Activated CD4-positive, alpha-beta T cell treated with anti-CD3 and anti-CD28 coated beads, Interleukin-10, Interleukin-2, amounts not matched to agents 100 ng/mL and 50 ng/mL, durations not matched to agents 16 hours and 8 hours (primary cell): ENCODE measurements around the gene CPT1A.
A peak's percentile ranks its signal among the peaks of the same experiment; 100 is the strongest.

Source experiments
- DNase-seq: peaks from one replicate; pipeline ENCODE4 v3.0.0-alpha.2; 2020

Gene CPT1A

DNA sequence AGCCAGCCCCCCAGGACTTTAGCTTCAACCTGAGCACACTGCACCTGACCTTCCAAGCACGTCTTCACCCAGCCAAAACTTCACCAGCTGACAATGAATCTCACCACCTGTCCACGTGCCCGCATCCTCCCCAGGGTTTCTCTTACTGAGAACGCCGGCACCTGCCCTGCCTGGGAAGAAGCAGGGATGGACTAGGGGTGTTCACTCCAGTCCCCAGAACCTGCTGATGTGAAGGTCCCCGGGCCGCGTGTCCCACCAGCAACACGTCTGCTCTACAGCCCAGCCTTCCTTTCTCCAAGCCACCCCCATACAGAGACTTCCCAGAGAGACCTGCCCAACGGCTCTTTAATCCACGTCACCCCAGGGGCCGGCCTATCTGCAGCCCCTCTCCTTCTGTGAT is 12.8 kb downstream of the CPT1A start:
- DNase-seq, result no peak

DNA sequence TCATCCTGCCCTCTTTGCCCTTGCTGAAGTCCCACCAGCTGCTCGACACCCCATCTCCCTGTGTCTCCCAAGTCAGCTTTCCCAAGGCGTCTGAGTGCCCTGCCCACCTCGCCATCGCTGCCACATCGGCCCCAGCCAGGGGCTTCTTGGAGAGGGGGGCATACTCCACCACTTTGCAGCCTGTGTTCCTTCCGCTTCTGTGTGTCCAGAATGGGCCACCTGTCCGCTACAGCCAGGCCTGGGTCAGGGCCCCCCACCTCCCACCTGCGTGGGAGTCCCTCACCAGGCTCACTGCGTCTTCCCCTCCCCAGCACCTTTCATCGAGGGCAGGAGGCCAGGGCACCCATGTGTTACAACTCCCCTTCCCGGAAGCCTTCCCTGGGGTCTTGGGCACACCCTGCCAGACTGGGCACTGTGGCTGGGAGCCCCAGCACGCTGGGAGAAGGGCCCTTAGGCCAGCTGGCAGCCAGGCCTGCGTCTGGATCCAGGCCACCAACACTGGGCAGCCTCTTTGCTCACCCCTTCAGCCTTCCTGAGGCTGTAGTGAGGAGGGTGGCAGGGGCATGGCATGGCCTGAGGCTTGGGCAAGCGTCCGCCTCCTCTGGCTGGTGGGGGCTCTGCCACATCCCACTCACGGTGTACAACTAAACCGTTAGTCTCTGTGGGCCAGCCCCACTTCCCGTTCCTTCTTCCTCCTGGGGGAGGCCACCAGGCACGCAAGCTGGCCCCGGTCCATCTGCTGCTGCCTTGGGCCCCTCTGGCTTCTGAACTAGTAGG is 13.4 kb downstream of the CPT1A start:
- no peak for DNase-seq

DNA sequence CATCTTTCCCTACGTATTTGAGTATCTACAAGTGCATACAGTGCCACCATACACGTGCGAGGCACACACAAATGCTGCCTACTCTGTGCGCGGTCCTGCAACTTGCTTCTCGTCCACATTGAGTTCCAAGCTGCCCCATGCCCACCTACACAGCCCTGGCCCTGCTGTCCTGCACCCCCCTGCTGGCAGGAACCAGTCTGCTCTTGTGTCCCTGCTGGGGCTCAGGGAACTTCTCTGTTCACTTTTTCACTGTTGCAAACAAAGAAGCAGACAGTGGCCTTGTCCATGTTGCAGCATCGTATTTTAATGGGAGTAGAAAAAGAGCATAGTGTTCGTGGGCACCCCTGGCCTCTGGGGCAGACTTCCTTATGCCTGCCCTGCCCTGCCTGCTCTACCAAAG is 14.0 kb downstream of the CPT1A start:
- DNase-seq, result no peak

DNA sequence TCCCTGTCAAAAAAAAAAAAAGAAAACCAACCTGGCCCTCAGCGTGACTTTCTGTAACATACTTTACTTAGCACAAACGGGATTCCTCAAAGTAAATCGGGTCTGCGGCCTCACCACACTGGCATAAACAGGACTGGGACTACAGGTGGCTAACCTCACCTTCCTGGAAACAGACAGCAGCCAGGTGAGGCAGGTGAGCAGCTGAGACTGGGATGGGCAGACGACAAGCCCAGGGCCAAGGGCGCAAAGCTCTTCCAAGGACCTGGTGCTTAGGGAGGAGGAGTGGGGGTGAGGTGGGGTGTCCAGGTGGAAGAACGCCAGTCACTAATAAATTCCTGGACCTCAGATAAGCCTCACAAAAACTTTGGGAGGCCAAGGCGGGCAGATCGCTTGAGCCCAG is 15.0 kb downstream of the CPT1A start:
- DNase-seq, result no peak

- peak; percentile 57 for DNase-seq
These were observed 16.1 kb downstream of the CPT1A start for GRCh38 chr11:68825571-68825970.

DNA sequence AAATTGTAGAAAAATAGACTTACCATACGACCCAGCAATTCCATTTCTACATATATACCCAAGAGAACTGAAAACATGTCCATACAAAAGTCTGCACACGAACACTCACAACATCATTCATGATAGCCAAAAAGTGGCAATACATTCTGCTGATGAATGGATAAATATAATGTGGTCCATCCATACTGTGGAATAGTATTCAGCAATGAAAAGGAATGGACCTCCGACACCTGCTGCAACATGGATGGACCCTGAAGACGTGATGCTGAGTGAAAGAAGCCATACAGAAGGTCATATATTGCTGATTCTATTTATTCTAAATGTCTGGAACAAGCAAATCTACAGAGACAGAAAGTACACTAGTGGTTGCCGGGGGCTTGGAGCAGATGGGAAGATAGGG is 19.2 kb downstream of the CPT1A start:
- DNase-seq, result no peak

DNA sequence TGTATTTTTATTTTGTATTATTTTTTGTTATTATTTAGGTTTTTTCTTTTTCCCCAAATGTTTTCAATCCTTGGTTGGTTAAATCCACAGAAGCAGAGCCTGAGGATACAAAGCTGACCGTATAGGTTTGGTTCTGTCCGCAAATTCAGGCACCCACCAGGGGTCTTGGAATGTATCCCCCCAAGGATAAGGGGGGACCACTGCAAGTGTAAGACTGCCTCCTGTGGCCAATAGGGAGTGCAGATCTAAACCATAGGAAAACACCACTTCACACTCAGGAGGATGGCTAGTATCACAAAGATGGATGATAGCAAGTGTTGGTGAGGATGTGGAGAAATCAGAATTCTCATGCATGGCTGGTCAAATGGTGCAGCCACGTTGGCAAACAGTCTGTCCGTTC is 20.0 kb downstream of the CPT1A start:
- DNase-seq, result no peak

- no peak for DNase-seq
These were observed 22.4 kb downstream of the CPT1A start for GRCh38 chr11:68819362-68819761.

DNA sequence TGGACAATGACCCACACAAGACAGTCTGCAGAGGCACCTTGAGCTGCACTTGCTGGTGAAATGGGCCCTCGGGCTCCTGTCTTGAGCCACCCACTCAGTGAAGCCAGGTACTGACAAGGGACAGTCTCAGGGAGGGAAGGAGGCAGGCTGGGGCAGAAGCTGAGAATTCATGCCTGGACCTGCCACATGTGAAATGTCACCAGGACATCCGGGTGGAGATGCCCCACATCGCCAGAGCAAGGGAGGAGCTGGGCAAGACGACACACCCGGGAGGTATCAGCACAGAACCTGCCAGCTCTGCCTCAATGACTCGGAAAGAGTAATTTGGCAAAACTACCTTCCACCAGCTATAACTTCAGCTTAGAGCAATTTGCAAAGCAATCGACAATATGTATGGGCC is 23.5 kb downstream of the CPT1A start:
- DNase-seq, result no peak

DNA sequence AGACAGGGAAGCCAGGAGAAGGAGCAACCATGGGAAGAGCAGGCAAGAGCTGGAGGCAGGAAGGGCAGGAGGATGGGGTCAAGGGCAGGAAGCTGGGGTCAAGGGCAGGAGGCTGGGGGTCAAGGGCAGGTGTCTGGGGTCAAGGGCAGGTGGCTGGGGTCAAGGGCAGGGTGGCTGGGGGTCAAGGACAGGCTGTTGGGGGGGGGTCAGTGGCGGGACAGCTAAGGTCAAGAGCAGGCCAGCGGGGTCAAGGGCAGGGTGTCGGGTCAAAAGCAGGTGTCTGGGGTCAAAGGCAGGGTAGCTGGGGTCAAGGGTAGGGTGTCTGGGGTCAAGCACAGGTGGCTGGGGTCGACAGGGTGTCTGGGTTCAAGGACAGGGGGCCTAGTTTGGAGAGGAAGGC is 24.2 kb downstream of the CPT1A start:
- no peak for DNase-seq

GRCh38 chr11:68816917-68817419 is 24.7 kb downstream of the CPT1A start:
- peak; percentile 22 for DNase-seq

DNA sequence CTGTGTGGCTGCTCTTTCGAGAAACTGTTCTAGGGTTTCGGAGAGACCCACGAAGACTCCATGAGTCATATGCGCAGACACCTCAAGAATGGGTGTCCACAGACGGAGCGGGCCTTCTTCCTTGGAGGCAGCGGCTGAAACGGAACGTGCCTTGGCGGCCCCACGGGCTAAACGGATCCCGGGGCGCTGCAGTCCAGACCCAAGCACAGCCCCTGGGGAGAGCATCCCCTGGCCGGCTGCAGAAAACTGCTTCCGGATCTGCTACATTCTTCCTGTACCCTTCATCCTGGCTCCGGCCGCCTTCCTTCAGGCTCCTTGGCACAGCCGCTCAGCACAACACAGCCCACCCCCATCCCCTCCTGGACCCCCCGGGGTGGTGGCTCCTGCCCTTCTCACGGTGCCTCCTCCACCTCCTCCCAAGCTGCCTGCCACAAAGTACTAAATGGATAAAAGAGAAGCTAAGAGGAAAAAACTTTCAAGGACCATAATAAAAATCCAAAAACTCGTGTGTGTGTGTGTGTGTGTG is 25.4 kb downstream of the CPT1A start:
- DNase-seq, result no peak

DNA sequence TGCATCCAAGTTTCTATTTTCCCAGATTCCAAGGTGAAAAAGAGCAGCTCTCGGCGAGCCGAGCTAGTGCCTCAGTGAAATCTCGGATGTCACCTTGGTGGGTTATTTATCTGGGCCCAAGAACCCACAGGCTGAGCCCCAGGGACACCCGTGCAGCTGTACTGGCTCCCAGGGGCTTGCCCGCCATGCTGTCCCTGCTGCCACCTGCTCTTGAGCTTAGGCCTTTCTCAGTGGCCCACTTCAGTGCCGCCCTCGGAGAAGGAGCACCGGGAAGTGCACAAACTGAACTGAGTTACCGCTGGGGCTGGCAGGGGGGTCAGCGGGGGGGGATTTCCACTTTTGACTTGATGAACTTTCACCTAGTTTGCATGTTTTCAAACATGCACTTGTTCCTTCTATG is 27.9 kb downstream of the CPT1A start:
- DNase-seq, result no peak

DNA sequence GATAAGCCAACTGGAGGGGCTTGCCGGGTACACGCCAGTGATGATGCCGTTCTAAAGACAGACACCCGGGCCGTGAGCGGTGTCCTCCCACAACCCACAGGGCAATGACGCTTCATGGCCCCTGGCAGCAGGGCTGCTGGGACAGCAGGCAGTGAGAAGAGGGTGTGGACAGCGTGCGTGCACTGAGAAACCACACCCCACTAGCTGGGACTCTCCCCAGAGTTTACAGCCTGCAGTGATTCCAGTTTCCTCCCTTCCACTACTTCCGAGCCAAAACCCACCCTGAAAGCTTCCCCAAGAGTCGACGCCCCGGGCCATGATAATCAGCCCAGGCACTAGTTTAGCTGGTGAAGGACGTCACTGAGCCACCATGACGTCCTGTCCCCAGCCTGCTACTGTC is 29.2 kb downstream of the CPT1A start:
- no peak for DNase-seq

DNA sequence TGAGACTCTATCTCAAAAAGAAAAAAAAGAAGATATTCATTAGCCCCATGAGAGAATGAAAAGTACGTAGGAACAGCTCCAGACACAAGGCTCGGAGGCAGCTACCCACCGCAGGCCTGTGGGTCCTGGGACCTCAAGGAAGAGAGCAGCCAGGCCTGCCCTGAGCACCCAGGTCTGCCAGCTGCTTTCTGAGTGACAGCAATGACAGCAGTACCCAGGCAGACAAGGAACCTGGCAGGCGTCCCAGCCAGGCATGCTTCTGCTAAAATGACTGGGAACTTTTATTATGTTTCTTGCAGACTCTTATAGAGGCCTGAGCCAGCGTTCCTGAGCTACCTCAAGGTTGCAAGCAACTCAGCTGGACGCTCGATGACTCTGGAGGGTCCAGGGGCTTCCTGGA is 31.6 kb downstream of the CPT1A start:
- DNase-seq, result no peak

DNA sequence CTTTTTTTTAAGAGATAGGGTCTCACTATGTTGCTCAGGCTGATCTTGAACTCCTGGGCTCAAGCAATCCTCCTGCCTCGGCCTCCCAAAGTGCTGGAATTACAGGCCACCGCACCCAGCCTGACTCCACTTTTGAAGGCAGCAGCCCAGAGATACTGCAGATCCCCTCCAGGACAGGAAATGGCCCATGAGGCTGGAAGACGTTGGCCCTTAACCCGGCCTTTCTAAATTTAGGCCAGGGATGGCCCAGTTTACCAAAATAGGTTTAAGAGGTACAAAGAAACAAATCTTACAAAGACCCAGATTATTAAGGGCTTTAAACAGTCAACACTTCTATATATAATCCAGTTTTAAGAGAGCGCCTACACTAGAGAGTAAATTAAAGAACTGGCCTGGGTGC is 32.2 kb downstream of the CPT1A start:
- no peak for DNase-seq

GRCh38 chr11:68808787-68809186 is 32.9 kb downstream of the CPT1A start:
- no peak for DNase-seq

DNA sequence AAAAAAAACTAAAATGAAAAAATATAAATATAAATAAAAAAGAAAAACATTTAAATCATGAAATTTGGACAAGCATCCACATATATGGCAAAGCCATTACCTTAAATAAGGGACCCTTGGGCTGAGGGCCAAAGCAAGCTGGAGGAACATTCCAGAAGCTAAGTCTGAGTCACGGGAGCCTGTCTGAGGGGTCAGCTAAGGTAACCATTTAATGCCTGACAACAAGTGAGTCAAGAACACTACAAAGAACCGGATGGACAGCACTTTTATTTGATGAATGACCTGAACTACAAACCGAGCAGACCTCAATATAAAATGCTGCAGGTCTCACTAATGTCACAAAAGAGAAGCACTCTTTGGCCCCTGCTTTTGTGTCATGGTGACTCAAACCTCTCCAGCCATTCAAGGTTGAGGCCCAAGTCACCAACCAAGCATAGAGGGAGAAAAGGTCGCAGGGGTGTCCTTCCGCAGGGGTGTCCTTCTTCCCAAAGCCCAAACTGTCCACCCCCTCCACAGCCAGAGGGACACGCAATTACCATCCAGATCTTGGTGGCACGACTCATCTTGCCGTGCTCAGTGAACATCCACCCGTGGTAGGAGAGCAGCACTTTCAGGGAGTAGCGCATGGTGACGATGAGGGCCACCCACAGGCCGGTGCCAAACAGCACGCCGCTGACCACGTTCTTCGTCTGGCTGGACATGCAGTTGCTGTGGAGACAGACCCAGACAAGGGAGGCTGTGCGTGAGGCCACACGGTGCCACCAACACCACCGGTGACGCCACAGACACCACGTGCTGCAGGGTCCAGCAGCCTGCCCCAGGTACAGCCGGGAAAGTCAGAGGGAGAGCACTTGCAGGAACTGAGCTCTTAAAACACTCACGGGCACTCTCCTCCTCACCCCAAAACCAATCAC is 34.5 kb downstream of the CPT1A start:
- no peak for DNase-seq

DNA sequence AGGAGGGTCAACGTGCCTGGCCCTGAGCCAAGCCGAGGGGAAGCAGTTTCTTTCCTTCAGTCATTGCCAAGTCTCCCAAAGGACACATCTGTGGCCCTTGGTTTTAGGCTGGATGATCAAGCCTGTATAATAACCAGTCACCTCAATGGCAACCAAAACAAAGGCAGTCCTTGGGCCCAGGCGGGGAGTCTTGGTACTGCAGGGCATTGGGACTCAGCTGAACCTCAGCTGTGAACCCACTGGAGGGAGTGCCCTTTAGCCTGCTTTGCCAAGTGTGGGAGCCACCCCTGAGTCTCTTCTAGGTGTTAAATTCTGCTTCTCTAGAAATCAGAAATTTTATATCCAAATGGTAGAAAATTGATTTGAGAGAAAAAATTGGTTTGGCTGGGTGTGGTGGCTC is 36.9 kb downstream of the CPT1A start:
- DNase-seq, result no peak

GRCh38 chr11:68803766-68804165 is 38.0 kb downstream of the CPT1A start:
- DNase-seq, result no peak

GRCh38 chr11:68798221-68798813 is 43.4 kb downstream of the CPT1A start:
- peak; percentile 30 for DNase-seq

GRCh38 chr11:68796801-68797200 is 44.9 kb downstream of the CPT1A start:
- DNase-seq, result no peak

DNA sequence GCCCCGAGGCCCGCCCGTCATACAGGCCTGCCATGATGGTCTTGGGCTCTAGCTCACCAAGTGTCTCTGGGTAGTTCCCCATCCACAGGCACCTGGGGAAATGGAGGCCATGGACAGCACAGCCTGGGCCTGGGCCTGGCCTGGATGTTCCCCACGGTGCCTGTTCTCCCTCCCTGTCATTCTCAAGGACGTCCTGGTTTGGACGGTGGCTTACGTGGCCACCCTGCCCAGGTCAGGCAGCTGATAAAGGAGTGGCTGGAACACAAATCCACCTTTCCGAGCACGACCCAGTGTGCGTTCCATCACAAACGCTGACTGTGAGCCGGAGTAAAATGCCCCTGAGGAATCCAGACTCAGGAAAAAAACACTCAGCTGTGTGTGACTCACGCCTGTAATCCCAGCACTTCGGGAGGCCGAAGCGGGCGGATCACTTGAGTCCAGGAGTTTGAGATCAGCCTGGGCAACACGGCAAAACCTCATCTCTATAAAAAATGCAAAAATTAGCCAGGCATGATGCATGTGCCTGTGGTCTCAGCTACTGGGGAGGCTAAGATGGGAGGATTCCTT is 49.2 kb downstream of the CPT1A start:
- no peak for DNase-seq
